ENCODE data around the gene GADL1. TPM values are rescaled to one million over a fixed set of nuclear protein-coding genes. Genes with fewer than 3 reads are reported as not detected.

Gene GADL1
- total RNA-seq, 1 experiment from 2014 or later: not detected

DNA sequence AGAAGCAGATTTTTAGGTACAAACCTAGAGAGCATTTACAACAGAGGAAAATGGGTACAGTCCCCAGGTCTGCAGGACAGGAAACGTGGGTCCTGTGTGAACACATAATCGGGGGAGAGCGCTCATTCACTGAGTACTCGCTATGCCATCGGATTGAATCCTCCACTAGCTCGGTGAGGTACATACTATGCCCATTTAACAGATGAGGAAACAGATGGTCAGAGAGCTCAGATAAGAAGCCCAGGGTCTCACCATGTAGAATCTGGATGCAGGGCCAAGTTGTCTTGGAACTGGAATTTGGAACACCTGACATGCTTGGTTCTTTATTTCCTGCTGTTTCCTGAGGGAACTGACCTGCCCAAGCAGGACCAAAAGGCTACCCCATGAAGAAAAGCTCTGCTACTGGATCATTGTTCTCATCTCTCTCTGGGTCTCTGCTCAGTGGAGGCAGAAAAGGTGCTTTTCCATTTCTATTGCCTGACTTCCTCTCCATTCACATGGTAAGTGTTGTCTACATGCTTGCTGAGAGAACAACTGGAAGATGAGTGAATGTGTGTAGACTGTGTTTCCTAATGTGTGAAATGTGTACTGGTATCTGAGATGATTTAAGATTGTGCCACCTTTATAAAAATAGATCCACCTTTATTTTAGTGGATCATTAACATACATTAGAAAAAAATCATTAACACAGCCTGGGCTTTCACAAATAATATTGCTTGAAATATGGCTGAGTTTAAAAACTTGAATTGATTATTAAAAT lies 199.0 kb downstream of the GADL1 start:
- DNase-seq (ENCODE audit: low spot score): no peak

DNA sequence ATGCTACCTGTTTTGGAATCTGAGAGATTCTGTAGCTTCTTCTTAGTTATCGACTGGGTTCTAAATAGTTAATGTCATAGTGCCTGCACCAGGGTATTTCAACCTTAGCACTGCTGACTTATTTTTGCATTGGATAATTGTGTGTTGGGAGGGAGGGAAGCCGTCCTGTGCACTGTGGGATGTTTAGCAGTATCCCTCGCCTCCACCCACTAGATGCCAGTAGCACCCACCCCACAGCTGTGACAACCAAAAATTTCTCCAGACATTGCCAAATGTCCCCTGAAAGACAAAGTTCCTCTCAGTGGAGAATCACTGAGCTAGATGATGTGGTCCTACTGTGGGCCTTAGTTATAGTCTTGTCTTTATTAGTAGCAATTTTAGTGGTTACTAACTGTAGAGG lies 199.8 kb downstream of the GADL1 start:
- no peak for DNase-seq (ENCODE audit: low spot score)

DNA sequence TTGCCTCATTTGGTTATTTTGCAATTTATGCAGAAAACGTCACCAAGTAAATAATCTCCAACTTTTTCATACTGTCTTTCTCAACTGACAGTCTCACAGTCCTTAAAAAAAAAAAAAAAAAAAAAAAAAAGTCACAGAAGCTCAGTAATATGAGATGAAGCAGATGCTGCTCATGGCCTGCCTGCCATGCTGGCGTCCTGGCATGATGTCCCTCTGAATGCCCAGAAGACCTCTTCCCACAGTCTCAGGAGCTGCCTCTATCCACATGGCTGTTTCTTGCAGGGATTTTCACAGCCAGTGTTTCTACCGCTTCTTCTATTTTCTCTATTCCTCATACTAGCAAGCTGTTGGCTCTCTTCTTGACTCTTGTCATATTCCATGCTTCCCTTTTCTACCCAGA lies 200.3 kb downstream of the GADL1 start:
- DNase-seq (ENCODE audit: low spot score): no peak

DNA sequence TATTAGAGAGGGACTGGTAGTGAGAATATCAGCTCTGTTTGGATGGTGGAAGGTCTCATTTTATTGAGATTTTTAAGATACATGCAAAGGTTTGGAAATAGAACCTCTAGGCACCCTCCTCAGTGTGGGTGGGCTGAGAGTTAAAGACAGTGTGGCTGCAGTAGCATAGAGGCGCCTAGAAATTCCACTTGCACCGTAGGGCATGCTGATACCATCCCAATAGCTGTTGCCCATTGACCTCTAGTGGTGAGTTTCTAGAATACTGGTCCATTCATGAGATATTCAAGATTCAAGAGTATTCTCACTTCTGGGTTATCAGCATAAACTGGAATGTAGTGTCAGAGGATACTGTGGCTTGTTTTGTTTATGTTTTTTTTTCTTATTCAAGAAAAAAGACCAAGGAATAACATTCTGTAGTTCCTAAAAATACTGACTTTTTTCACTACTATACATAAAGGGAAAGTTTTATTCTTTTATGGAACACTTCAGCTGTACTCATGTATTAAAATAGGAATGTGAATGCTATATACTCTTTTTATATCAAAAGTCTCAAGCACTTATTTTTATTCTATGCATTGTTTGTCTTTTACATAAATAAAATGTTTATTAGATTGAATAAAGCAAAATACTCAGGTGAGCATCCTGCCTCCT lies 200.9 kb downstream of the GADL1 start:
- peak; percentile 71 for DNase-seq (ENCODE audit: low spot score)

DNA sequence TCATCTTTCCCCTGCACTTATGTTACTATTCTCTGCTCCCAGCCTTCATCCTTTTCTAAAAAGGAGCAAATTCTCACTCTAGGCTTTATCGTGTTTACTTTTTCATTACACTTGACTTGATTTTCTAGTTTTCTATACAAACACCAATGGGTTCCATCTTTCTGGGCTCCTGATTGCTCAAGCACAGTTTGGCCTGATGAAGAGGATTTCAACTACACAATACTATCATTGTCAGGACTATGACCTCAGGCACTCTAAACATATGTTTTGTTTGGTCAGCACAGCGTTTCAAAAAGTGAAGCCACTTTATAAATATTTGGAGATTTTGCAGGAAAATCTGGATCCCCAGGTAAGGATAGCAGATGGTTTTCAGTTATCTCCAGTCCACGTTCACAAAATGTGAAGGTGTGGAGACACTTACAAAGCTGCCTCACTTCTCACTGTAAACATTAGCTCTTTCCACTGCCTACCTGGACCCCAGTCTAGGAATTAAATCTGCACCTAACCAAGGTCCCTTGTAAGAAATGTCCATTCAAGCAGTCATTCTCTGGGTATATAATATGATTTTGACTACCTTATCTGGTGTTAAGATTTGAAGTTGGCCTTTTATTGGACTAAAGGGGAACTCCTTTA lies 201.8 kb downstream of the GADL1 start:
- no peak for DNase-seq (ENCODE audit: low spot score)

DNA sequence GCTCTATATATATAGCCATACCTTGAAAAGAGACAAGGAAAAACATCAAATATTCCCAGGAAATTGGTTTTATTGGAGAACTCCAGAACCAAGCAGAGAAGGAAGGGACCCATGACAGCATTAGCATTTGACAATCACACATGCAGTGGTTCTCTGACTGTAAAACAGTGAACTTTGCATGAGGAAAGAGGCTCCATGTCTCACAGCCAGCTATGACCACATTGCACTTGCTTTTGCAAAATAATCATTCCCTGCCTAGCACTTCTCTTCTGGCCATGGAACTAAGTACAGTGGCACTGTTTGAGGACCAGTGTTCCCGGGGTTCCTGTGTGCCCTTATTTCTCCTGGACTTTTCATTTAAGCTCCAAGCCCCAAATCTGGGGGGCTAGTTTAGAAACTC lies 202.5 kb downstream of the GADL1 start:
- no peak for DNase-seq (ENCODE audit: low spot score)

DNA sequence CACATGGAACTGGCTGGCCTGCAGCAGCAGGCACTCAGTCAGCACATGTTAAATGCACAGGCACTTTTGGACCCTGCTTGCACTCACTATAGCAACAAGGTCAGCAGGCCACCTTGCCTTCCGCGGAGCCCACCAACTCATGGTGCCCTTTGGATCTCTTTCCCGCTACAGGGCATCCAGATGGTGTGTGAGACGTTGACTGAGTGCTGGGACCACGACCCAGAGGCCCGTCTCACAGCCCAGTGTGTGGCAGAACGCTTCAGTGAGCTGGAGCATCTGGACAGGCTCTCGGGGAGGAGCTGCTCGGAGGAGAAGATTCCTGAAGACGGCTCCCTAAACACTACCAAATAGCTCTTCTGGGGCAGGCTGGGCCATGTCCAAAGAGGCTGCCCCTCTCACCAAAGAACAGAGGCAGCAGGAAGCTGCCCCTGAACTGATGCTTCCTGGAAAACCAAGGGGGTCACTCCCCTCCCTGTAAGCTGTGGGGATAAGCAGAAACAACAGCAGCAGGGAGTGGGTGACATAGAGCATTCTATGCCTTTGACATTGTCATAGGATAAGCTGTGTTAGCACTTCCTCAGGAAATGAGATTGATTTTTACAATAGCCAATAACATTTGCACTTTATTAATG lies 203.1 kb downstream of the GADL1 start:
- no peak for DNase-seq (ENCODE audit: low spot score)

DNA sequence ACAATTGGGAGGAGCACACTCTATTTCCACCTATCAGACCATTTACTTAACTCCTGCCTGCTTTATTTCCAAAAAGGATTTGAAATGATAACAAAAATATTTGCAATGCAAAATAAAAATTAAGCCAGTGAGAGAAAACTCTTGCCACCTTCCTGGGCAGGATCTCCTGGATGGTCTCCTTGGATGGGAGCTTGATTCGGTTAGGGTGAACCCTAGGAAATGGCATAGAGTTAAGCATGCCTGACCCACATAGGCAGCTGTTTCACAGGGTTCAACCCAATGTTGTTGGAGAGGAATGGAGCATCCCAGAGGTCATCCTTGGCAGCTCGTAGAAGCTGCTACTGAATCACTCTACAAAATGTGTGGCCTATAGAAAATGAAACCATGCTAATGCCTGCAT lies 204.3 kb downstream of the GADL1 start:
- DNase-seq (ENCODE audit: low spot score): no peak

DNA sequence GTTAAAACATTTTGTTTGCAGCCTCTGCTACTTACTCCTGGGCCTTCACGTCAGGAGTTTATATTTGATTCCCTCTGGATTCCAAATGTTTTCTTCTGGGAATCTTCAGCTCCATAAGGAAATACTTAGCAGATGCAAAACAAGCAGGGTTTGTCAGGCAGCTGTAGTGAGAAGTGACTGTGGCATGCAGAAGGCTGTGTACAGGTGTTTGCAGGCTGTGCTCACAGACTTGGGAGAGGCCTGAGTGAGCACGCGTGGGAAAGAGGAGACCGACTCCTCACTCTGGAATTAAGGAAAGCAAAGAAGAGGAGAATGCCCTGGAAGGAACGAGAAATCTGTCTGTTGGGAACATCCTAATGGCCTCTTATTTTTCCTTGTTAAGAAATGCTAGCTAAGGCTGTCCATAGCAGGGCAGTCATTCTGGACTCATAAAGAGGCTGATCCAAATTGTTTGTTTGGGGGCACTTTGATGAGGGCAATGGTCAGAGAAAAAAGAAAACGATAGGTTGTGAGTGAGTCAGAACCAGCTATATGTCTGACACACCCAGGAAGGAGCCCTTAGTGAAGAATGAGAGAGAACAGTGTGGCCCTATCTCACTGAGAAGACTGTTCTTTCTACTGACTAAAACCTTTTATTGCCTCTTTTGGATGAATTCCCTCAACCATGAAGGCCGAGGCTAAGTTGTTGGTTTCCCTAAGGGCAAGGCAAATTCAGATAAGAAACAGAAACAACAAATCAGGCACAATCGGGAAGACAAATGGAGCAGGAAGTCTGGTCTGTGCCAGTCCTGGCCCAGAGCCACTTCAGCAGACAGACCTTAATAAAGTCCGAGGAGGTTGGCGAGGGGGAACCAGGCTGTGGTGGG lies 205.5 kb downstream of the GADL1 start:
- DNase-seq (ENCODE audit: low spot score): peak; percentile 60

DNA sequence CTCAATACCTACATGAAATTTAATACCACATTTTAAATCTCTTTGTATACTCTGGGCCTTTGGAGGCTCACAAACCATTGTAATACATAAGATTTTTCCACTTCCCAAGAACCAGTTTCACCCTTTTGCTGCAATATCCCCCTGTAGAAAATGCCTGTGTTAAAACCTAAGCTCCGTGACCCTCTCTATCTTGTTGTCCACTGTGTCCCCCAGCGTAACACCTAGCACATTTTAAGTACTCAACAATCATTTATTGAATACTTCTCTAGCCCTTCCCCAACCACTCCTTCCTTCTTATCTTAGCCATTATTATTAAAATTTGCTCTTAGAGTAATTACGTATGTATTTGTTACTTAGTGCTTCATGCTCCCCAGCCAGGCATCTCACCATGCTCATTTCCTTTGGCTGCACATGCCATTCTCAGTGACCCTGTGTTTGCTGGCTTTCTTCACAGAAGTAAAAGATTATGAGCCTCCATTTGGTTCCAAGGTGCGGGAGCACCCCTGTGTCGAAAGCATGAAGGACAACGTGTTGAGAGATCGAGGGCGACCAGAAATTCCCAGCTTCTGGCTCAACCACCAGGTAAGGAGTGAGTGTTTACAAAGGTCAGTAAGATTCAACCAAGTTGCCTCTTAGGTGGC lies 206.4 kb downstream of the GADL1 start:
- no peak for DNase-seq (ENCODE audit: low spot score)

DNA sequence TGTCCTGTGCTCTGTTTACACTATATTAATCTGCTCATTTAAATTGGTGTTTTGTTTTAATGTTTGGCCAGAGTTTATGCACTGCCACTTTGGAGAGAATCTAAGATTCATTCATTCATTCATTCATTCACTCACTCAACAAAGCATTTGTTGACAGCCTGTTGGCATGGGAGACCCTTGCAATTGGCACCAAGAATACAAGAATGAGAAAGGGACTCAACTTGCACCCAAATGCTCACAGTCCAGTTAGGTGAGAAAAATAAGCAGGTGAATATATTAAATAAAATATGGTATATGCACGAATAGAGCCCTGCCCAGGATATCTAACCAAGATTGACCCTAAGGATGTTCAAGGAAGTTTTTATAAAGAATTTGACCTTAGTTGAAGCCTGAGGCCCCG lies 207.7 kb downstream of the GADL1 start:
- no peak for DNase-seq (ENCODE audit: low spot score)

DNA sequence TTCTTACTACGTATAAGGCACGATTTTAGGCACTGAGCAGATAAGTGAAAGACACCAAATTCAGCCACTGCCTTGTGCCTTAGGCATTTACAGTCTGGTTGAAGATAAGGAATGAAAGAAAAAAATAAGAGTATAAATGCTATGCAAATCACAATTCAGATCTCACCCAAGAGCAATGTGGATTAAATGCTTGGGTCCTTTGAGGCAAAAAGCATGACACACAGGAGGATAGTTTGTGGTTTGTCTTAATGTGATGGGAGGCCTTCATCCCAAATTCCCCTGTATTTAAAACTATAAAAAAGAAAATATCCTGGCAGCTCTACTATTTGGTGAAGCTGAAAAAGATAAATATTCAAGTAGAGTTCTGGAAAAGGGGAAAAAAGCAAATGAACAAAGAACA lies 208.3 kb downstream of the GADL1 start:
- DNase-seq (ENCODE audit: low spot score): no peak

DNA sequence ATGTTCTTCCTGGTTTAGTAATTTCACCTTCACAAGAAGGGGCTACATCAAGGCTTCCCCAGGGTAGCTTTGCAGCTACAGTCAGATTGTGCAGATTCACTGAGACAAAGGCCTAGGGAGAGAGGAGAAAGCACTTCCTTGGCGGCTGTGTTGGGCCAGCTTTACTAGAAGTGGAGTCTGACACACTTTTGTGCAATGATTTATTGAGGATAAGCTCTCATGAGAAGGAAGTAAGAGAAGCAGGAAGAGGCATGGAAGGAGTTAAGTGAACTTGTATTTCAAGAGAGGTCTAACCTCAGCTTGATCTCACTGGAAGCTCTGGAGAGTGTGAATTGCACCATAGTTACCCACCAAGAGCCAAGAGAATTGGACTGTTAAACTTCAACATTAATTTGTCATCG lies 209.2 kb downstream of the GADL1 start:
- DNase-seq (ENCODE audit: low spot score): no peak

DNA sequence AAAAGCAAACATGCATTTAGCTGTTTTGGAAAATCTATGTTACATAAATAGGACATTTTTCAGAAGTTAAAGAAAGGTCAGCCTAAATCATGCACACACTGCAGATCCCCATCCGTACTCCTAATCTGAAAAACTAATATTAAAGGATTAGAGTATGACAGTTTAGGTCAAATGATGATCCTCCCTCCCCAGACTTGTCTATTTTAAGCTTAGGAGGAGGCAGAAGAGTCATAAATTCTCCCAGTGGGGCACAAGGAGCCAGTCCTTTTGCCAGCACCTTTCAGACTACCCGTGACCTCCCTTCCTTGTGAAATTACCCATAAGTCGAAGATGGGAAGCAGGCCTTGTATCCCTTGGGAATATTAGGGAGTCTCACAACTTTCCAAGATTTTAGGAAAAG lies 210.1 kb downstream of the GADL1 start:
- DNase-seq (ENCODE audit: low spot score): no peak

DNA sequence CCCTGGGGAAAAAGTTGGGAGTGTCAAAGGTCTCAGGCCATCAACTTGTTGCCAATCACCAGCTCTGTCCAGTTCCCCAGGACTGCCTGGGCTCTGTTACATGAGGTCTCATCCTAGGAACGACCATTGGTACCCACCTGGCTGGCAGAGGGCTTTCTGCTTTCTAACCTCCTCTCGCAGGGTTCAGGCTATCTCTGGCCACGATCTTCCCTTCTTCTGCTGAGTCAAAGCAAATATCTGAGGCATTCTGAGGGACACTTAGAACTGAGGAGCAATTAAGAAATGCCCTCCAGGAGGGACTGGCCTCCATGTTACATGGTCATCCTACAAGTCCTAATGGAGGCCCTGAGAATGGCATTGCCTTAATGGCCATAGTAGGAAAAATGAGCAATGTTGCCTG lies 210.7 kb downstream of the GADL1 start:
- no peak for DNase-seq (ENCODE audit: low spot score)

DNA sequence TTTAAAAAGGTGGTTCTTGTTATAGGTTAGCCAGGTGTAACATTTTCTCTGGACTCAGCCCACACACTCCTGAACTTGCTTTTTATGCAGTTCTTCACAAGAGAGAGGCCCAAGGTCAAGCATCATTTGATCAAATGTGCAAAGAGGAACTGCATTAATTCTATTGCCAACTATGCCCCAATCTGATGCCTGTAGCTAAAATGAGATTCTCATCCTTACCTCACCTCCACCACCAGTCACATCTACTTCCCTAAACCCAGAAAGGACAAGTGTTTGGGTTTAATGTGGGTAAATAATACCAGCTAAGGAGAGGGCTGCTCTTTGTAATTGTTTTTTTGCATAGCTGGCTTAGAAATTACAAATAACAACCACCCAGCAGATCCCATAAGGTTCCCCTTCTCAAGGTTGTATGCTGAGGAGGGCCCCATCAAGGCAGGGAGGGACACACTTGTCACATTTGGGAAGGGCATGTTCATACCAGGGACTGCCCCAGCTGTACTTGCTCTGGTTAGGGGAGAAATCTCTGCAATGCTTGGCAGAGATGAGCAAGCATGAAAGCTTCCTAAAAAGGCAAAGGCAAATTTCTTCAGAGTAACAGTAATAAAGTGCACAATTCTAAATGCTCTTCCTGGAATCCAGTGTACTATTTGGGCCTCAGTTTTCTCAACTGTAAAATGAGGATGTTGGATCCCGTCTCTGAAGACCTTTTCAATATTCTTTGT lies 211.9 kb downstream of the GADL1 start:
- DNase-seq (ENCODE audit: low spot score): no peak

DNA sequence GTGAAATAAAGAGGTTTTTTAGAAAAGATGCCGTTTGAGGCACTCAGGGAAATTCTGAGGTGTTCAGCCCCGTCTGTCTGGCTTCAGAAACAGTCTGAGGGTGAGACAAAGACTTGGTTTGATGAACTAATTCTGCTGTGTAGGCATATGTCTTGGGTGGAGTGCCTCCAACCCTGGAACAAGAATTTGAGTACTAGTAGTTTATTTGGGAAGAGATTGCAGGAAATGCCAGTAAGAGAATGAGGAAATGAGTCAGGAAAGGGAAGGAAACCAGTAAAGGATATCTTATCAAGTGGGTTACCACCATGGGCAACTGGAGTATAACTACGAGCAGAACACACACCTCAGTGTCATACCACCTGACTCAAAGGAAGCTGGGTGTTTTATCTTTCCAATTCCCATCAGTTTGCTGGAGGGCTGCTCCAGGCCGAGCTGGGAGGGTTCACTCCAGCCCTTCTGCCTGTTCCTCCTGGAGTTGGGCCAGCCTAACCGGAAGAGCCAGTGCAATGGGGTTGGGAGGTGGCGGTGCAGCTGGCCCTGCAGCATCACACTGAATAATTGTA lies 212.7 kb downstream of the GADL1 start:
- DNase-seq (ENCODE audit: low spot score): peak; percentile 34

DNA sequence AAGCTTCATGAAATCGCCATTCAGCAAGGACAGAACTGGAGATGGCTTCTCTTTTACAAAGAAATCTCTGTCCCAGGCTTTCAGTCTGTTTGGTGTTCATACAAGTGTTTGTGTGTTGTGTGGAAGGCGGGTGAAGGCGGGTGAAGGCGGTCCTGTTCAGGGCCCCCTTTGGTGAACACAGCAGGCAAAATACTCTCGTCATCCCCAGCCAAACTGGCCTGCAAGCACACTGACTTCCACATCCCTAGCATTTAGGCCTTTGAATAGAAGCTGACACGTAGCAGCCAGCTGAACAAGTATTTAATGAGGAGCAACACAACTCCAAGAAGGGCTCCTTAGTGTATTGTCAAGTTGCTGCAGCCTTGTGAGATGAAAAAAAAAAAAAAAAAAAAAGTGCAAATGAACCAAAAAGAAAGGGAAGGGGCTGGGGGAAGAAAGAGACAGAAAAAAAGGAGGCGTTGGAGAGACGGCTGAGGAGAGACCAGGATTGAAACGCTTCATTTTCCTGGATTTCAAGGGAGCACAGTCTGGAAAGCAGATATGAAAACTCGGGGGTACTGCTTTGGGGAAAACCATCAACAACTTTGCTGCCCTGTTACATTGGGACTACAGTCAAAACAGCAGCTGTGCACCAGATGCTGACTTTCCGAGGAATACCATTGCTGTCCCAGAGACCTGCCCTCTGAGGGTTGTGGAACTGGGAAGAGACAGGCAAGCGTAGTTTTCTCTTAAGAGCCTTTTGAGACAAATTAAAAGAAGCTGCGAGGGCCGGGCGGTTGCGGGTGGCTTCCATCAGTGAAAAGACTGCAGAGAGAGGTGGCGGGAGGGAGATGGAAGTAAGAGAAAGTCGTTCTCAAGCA lies 213.4 kb downstream of the GADL1 start:
- no peak for DNase-seq (ENCODE audit: low spot score)

DNA sequence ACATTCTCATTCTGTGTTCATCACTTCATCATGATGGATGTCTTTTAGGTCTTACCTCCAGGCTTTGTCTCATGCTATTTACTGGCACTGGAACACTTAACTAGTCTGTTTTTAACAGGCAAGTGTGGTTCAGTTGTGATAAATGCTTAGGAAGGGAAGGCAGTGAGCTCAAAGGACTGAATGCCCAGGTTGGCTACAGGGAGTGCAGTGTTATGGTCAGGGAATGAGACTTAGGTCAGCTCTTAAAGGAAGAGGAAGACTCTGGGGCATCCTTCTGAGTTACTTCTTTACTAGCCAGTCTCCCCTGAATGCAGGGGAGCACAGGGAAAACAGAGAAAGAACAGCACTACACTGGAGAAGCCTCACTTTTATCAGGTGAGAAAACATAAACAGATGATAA lies 215.4 kb downstream of the GADL1 start:
- DNase-seq (ENCODE audit: low spot score): no peak

All from HT-29 (cell line).